Stimulated activated CD8-positive, alpha-beta memory T cell treated with anti-CD3 and anti-CD28 coated beads, Interleukin-7, amount 100 ng/mL, for 24 hours (primary cell): Measurements from ENCODE around the gene DPPA2.

Experiments used
- DNase-seq: peaks from one replicate; pipeline ENCODE4 v3.0.0-alpha.2; 2020; ENCODE audit warnings: low read depth

DPPA2 gene

DNA sequence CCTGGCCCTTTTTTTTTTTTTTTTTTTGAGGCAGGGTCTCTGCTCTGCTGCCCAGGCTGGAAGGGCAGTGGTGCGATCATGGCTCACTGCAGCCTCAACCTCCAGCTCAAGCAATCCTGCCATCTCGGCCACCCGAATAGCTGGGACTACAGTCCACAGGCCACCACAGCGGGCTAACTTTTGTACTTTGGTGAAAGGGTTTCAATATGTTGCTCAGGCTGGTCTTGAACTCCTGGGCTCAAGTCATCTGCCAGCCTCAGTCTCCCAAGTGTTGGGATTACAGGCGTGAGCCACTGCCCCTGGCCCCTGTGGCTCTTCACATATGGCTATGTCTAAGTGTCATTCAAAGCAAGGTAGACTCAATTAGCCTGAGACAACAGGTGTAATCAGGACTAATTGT is 8.8 kb upstream of the DPPA2 start:
- no peak for DNase-seq

DNA sequence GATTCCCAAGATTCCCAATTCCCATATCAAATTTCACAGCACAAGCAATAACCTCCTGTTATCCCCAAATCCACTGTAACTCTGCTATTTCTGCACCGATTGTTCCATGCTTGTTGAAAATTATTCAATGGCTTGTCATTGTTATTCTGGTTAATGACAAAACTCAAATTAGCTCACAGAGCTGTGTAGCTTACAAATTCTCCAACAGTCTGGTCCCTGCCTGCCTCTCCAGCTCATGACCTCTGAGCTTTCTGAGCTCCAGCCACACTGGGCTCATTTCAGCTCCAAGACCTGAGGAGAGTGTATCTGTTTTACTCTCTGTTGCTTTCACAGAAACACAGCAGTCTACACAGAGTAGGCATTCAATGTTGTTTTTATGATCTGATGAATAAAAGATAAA is 3.3 kb downstream of the DPPA2 start:
- DNase-seq: no peak

DNA sequence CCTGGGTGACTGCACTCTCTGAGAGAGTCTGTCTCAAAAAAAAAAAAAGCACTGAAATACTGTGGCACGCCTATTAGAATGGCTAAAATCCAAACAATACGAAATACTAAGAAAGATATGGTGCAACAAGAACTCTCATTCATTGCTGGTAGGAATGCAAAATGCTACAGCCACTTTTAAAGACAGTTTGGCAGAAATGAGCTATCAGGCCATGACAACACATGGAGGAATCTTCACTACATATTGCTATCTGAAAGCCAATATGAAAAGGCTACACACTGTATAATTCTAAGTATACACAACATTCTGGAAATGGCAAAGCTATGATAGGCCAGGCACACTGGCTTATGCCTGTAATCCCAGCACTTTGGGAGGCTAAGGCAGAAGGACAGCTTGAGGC is 18.8 kb downstream of the DPPA2 start:
- DNase-seq: no peak

DNA sequence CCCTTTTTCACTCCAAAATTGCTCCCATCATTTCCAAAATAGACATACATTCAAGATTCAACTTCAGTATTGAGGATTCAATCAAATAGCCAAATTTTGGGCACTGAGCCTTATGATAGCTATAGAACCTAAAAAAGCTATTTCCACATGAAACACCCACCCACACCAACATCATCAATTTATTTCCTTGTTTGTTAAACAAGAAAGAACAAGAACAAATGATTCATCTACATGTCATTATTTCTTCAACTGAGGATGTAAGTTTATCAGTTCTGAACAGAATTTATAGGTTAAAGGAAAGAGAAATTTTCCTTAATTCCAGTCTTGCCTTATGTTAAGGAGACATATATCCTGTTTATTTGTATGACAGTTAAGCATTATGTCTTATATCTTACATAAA is 32.2 kb downstream of the DPPA2 start:
- no peak for DNase-seq

DNA sequence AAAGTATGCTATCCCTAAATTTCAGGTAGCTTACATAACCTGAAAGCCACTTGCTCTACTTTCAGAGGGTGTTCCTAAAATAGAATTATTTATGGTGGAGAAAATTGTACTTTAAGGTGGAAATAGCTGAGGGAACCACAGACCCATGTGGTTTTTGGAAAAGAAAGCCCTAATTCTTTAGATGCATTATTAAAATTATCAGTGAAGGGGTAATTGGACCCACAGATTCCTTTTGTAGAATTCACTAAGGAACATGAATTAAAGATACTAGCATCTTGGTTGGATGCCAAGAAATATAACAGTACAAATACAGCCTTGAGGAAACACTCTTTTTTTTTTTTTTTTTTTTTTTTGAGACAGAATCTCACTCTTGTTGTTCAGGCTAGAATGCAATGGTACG is 37.8 kb downstream of the DPPA2 start:
- DNase-seq: no peak

DNA sequence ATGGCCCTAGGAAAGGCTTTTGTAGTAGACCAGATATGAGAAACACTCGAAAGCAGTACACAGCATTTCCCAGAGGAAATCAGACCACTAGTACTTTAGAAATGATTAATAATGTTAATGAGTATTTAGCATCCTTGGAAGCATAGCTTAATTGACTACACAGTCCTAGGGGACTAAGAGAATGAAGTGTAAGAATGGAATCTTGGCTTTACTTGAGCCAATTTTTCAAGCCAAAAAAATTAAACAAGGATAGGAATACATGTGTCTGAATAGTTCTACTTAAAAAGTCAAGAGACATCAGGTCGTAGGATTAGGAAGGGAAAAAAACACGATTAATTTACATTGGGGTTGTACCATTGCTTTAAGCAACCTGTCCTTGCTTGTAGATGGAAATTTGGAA is 38.2 kb downstream of the DPPA2 start:
- DNase-seq: no peak

DNA sequence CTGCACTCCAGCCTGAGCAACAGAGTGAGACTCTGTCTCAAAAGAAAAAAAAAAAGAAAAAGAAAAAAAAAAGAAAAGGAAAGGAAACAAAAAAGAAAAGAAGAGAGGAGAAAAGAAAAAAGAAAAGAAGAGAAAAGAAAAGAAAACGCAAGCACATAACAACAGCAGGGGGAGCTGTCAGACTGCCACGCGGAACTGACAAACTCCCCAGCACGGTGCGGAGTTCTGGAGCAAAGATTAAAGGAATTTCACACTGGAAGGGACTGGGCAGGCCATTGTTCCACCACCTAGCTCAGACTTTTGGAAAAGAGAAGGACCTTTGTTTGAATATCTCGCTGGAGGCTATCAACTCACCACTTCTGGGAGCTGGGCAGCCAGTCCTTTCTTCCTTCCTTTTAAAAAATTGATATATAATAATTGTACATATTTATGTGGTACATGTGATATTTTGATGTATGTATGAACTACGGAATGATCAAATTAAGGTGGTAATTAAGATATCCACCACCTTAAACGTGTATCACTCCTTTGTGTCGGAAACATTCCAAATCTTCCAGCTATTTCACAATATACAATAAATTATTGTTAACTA is 40.5 kb downstream of the DPPA2 start:
- no peak for DNase-seq

DNA sequence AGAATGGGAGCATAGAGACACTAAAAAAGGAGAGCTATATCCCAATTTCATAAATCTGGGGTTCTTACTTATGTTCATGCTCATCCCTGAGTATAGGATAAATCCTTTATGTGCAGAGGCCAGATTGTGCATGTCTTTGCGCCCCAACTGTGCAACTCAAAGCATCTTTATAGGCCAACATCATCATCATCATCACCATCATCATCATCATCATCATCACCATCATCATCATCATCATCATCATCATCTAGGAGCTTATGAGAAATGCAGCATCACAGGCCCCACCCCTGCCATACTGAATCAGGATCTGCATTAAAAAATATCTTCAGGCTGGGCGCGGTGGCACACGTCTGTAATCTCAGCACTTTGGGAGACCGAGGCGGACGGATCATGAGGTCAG is 45.5 kb downstream of the DPPA2 start:
- DNase-seq: no peak

DNA sequence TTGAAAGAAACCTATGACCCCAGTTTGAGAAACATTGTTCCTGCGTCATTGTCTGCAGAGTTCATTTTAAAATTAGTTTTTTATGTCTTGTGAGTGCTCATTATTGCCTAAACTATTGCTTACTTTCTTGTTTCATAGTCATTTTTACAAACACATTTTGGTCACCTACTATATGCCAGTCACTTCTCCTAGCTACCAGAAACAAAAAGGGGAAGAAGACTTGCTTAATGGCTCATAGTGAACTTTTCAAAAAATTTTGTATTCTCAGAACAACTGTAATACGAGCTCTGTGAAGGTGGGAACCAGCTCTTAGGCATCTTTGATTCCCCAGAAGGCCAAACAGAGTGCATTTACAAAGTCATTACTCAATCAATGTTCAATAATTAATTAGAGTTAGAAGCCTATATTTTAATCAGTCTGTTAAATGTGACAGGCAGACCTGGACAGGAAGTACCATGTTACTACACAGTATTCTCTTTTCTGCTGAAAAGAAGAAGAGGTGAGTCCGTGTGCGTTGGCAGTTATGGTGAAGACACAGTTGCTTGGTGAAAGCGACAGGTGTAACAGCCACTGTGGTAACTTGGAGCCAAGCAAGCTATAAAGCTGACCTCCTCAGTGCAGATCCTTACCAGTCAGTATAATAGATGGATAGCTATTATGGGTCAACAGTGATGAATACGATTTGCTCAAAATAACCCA is 46.6 kb downstream of the DPPA2 start:
- DNase-seq: no peak

DNA sequence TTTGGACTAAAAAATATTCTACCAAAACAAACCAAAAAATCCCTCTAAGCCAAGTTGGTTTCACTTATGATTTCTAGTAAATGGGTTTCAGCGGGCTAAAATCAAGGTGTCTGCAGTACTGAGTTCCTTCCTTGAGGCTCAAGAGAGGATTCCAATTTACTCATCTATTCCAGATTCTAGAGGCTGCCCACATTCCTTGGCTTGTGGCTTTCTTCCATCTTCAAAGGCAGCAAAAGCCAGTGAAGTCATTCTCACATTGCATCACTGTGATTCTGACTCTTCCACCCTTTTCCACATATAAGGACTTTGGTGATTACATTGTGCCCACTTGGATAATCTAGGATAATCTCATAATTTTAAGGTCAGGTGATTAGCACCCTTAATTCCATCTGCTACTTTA is 48.1 kb downstream of the DPPA2 start:
- no peak for DNase-seq

DNA sequence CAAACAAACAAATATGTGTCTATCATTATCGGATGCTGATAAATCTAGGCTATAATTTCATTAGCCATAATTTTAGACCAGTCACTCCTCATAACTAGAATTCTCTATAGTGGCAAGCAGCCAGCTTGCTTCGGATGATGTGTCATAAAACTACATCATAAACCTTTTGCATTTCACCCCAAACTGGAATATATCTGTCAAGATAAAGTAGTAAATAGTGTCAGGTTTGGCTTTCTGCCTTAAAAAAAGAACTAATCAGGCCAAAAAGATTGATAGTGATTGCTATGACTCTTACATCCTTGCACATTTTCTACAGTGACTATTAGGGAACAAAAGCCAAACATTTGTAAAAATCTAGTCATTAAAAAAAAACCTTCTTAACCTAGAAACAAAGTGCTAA is 51.0 kb downstream of the DPPA2 start:
- no peak for DNase-seq

DNA sequence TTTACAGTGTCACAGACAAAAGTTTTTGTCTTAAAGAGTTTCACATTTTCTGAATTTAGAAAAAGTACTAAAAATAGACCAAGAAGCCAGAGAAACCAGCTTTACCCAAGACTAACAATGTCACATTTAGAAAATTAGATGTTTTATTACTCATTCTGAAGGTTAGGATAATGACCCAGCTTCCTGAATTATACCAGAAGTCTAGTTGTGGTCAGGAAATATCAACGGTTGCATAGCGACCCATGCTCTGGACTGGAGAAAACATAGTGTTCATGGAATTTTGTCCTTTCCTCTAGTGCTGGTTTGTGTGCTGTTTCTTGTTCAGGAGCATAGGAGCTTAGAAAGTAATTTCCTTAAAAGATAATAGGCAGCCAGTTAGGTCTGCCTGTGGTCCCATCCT is 59.0 kb downstream of the DPPA2 start:
- no peak for DNase-seq

DNA sequence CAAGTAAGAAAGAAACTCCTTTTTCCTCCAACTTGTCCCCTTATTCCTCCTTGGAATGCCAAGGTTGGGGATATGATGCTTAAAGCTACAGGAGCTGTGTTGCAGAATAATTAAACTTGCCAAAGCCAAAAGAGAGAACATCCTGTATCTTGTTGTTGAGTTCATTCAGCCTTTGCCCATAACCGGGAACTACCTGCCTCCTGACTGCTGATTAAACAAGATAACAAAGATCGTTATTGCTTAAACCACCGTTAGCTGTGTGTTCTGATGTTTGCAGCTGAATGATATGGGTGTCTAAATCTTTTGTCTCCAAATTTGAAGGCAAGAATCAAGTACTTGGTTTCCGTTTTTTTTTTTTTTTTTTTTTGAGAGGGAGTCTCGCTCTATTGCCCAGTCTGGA is 61.5 kb downstream of the DPPA2 start:
- no peak for DNase-seq

DNA sequence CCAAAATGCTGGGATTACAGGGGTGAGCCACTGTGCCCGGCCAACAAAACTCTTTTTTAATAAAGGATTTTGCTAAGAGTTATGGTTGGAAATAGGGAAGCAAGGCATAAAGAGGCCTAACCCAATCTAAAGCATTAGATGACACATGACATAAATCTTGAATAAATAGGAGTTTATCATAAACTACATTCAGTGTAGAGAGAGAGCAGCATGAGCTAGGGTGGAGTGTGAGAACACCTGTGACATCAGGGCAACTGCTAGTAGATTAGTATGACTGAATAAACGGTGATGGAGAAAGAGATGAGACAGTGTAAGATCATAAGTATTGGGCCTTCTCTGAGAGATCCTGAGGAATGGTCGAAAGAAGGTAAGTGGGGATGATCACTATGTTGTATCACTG is 63.7 kb downstream of the DPPA2 start:
- no peak for DNase-seq
